Measurements from ENCODE around the gene HECTD1.
"Not testable (repeated sequence)": the region's sequence is repeated elsewhere in the genome, so short reads cannot be mapped to it uniquely, and the experiment has no call there.

HECTD1 gene

DNA sequence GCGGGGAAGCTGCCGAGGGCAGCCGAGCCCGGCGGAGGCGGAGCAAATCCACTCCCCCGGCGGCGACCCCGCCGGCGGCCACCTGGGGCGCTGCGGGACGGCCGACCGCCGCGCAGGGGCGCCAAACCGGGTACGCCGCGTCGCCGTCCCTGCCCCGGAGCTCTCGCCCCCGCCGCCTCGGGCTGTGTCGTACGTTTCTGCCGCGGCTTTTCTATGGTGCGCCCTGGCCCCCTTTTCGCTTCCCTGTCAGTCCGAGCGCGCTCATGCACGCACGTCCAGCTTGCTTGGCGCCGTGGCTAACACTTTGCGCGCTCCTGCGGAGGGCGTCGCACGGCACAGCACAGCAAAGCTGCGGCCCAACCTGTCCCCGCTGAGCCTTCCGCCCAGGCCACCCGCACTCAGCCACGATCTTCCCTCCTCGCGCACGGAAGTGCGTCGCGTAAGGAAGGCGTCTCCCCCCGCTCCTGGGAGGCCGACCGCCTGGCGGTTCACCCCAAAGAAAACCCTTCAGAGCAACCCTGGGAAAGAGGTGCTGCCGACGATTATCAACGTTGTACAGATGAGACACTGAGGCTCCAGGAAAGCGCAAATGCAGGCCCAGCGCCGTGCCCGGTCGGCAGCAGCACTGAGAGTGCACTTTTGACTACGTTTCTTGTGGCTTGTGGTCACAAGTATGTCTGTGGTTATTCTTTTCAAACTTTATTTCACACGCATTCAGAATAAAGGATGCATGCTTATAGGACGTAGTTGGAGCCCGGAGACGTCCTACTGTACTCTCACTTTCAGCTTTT, at the start of gene HECTD1:
Gene HECTD1, minus strand, starts transcription at position 39 of the 791 bp plus-strand sequence. CDS start 1,857 bp downstream, outside the sequence.
- peak; percentile 84 for DNase-seq
- in situ Hi-C loops (cut with HindIII; ENCODE audit: low pct_ligation_motif_present, low pct_unique_long_range_greater_than_20kb, low sequenced_read_pairs): no loop called here

DNA sequence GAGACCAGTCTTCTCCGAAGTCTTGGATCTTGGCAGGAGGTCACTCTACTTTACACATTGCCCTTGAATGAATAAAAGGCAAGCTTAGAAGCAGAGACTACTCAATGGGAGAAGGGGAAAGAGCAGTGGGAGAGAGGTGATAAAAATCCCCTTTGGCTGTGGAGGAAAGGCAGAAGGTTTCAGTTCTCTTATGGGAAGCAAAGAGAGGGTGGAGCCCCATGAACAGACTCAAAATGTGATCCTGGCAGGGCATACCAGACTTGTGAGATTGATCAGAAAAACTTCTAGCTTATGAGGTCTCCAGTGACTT, 49.6 kb upstream of the HECTD1 start:
- in situ Hi-C loops (cut with HindIII; ENCODE audit: low pct_ligation_motif_present, low pct_unique_long_range_greater_than_20kb, low sequenced_read_pairs): no loop called here
- no peak for DNase-seq

DNA sequence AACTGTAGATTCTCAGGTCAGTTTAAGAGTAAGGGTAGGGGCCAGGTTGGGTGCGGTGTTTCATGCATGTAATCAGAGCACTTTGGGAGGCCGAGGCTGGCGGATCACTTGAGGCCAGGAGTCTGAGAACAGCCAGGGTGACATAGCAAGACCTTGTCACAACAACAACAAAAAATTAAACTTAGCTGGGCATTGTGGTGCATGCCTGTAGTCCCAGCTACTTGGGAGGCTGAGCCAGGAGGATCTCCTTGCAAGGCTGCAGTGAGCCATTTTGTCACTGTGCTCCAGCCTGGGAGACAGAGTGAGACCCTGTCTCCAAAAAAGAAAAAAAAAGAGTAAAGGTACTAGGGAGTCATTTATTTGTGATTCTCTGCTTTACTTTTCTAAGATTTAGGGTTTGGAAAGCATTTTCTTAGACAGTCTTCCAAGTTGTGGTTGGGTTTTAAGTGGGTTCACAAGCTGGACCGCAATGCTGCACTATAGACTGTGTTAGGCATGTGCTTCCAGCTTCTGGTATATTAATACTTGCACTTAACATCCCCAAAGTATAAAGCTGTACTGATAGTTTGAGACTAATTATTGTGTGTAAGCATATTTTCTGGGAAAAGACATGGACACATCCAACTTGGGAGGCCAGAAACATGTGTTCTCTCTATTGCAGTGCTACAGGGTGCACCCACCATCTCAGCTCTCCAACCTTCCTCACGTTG, 49.1 kb upstream of the HECTD1 start:
- in situ Hi-C loops (cut with HindIII; ENCODE audit: low pct_ligation_motif_present, low pct_unique_long_range_greater_than_20kb, low sequenced_read_pairs): no loop called here
- no peak for DNase-seq

DNA sequence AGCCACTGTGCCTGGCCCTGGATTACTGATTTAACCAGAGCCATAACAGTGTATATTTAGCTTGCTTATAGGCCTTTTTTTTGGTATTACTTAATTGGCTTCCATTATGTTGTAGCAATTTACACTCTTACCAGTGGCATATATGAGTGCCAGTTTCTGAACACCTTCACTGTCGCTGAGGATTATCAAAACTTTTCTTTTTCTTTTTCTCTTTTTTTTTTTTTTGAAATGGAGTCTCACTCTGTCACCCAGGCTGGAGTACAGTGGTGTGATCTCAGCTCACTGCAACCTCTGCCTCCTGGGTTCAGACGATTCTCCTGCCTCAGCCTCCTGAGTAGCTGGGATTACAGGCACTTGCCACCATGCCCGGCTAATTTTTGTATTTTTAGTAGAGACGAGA, 48.3 kb upstream of the HECTD1 start:
- in situ Hi-C loops (cut with HindIII; ENCODE audit: low pct_ligation_motif_present, low pct_unique_long_range_greater_than_20kb, low sequenced_read_pairs); DNase-seq: not testable (repeated sequence)

DNA sequence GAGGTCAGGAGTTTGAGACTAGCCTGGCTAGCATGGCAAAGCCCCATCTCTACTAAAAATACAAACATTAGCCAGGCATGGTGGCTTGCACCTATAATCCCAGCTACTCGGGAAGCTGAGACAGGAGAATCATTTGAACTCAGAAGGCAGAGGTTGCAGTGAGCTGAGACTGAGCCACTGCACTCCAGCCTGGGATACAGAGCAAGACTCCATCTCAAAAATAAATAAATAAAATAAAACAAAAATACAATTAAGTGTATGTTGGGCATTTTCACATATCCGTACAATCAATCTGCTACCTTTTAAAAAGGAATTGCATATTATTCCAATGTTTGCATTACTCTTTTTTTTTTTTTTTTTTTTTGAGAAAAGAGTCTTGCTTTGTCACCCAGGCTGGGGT, 47.7 kb upstream of the HECTD1 start:
- in situ Hi-C loops (cut with HindIII; ENCODE audit: low pct_ligation_motif_present, low pct_unique_long_range_greater_than_20kb, low sequenced_read_pairs): no loop called here
- DNase-seq: no peak

DNA sequence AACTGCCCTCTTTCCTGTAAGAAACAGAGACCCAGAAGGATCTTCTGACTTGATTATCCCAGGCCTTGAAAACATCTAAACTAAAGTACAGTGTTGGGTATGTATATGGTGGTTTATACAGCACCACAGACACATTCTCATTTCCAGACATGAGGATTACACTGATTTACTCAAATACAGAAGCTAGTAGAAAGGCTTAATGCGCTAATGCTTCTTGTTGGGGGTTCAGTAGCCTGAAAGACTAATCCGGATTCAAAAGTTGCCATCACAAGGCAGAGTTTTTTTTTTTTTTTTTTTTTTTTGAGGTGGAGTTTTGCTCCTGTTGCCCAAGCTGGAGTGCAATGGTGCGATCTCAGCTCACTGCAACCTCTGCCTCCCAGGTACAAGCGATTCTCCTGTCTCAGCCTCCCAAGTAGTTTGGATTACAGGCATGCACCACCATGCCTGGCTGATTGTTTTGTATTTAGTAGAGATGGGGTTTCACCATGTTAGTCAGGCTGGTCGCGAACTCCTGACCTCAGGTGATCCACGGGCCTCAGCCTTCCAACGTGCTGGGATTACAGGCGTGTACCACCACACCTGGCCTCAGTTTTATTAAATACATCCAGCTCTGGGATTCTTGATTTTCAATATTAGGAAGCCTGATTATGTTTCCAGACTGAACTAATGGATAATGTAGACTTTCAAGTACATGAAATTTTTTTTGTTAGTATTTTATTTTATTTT, 46.3 kb upstream of the HECTD1 start:
- no peak for DNase-seq
- in situ Hi-C loops (cut with HindIII; ENCODE audit: low pct_ligation_motif_present, low pct_unique_long_range_greater_than_20kb, low sequenced_read_pairs): no loop called here

DNA sequence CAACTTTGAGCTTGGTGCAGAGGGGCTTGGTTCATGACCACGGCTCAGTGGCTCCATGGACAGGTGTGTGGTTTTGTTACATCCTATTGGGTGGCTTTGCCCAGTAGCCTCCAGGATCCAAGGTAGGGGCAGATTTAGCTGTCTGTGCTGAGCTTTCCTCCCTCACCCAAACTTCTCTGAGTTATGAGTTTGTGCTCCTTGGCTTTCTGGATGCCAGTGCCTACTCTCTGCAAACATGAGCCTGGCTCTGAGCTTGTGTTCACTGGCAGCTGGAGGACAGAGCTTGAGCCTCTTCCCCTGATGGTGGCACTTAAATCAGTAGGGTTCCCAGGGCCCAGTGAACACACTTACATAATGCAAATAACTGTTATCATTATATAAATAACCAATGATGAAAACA, 45.3 kb upstream of the HECTD1 start:
- in situ Hi-C loops (cut with HindIII; ENCODE audit: low pct_ligation_motif_present, low pct_unique_long_range_greater_than_20kb, low sequenced_read_pairs): no loop called here
- DNase-seq: no peak

DNA sequence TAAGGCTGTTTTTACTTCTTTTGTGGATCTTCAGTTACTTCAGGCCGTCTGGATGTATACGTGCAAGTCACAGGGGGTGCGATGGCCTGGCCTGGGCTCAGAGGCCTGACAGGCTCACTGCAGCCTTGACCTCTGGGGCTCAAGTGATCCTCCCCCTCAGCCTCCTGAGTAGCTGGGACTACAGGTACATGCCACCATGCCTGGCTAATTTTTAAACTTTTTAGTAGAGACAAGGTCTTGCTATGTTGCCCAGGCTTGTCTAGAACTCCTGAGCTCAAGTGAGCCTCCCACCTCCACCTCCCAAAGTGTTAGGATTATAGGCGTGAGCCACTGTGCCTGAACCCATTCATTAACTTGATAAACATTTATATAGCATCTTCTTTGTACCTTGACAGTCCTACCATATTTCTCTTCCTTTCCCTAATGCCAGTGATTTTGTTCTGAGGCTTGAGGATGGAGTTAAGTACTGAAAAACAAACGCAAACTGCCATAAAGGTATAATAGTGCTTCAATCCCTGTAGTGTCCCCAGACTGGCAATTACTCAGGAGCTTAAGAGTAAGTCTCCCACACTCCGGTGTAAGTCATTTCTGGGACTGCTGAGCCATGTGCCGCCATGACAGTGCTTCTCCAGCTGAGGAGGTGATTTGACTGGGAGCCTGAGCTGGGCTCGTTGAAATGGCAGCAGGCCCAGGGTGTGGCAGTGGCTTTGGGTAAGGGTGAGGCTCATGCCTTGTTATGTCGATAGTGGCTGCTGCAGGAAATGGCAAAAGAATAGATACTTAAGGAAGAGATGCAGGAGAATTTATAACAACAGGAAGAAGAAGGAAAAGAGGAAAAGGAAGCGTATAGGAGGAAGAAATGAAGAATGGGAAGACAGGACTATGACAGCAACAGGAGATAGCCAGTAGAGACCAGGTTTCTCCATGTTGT, 43.7 kb upstream of the HECTD1 start:
- DNase-seq: no peak
- in situ Hi-C loops (cut with HindIII; ENCODE audit: low pct_ligation_motif_present, low pct_unique_long_range_greater_than_20kb, low sequenced_read_pairs): no loop called here

DNA sequence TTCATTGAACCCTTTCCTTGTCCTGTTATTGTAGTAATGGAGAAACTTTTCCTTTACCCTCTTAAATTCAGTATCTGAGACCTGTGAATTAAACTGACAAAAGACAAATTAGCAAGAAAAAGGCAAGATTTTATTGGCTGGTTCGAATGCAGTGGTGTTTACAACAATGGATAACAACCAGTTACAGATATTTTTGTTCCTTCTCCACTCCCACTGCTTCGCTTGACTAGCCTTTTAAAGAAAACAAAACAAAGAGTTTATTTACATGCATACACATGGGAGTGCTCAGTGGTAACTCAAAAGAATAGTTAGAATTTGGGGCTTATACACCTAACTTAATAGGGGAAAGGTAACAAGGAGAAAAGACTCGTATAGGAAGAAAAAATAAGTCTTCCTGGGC, 37.0 kb upstream of the HECTD1 start:
- in situ Hi-C loops (cut with HindIII; ENCODE audit: low pct_ligation_motif_present, low pct_unique_long_range_greater_than_20kb, low sequenced_read_pairs): no loop called here
- no peak for DNase-seq

DNA sequence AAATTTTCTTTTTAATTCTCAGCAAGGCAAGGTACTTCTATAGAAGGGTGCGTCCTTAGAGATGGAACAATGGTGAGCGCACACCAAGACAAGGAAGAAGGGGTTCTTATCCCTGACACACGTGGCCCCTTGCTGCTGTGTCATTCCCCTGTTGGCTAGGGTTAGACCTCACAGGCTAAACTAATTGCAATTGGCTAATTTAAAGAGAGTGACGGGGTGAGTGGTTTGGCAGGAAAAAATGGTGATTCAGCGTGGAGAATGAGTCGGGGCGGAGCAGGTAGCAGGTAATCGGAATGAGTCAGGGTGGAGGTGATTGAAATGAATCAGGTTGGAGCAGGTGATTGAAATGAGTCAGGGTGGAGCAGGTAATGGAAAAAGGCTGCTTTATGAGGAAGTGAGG, 36.3 kb upstream of the HECTD1 start:
- no peak for DNase-seq
- in situ Hi-C loops (cut with HindIII; ENCODE audit: low pct_ligation_motif_present, low pct_unique_long_range_greater_than_20kb, low sequenced_read_pairs): no loop called here

DNA sequence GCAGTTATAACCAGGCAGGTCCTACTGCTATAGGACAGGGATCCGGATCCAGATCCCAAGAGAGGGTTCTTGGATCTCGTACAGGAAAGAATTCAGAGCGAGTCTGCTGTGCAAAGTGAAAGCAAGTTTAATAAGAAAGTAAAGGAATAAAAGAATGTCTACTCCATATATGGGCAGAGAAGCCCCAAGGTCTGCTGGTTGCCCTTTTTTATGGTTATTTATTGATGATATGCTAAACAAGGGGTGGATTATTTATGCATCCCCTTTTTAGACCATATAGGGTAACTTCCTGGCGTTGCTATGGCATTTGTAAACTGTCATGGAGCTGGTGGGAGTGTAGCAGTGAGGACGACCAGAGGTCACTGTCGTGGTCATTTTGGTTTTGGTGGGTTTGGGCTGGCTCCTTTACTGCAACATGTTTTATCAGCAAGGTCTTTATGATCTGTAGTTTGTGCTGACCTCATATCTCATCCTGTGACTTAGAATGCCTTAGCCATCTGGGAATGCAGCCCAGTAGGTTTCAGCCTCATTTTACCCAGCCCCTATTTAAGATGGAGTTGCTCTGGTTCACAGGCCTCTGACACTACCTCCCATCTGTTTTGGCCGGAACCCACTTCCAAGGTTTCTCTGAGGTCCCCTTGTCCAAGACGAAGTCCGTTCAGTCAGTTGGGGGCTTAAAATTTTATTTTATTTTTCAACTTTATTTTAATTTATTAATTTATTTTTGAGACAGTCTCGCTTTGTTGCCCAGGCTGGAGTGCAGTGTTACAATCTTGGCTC, 34.8 kb upstream of the HECTD1 start:
- in situ Hi-C loops (cut with HindIII; ENCODE audit: low pct_ligation_motif_present, low pct_unique_long_range_greater_than_20kb, low sequenced_read_pairs); DNase-seq: not testable (repeated sequence)

DNA sequence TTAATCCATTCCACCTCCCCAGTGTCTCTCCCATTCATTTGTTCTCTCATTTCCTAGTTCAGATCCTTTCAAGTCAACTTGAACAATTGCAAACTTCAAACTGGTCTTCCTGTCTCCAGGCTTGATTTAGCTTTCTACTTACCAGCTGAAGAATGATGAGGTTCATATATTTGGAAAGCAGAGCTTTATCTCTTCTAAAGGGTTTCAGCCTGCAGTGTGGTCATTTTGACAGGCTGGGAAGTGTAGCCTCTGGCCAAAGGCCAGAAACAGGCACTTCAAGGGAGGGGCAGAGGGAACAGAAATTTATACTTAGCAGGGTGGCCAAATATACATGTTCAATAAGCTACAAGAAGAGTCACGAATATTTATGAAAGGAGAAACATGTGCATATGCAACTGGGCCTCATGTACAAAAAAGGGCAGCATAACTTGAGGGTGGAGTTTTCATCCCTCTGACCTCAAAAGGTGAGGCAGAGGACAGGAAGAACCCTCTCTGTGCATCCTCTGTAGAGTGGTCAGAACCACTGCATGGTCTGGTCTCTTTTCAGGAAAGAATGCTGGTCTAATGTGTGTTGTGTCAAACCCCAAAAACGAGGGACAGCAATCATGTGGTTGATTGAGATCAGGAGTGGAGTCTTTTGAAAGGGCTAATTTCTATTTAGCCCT, 34.0 kb upstream of the HECTD1 start:
- no peak for DNase-seq
- in situ Hi-C loops (cut with HindIII; ENCODE audit: low pct_ligation_motif_present, low pct_unique_long_range_greater_than_20kb, low sequenced_read_pairs): no loop called here

DNA sequence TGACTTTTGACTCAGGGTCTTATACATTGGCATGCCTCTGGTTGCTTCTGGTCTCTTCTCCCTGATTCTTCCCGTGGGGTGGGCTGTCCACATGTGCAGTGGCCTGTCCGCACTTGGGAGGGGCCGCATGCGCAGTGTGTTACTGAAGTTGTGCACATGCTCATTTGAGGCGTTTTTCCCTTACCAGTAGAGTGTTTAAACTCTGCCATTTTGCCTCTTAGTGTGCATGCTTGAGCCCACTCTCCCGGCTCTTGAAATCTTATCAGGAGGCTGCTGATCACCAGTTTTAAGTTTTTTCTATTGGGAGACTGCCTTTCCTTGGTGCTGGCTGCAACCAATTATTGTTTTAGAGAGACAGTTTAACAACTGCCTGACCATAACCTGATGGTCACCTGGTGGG, 32.1 kb upstream of the HECTD1 start:
- in situ Hi-C loops (cut with HindIII; ENCODE audit: low pct_ligation_motif_present, low pct_unique_long_range_greater_than_20kb, low sequenced_read_pairs): no loop called here
- DNase-seq: no peak

DNA sequence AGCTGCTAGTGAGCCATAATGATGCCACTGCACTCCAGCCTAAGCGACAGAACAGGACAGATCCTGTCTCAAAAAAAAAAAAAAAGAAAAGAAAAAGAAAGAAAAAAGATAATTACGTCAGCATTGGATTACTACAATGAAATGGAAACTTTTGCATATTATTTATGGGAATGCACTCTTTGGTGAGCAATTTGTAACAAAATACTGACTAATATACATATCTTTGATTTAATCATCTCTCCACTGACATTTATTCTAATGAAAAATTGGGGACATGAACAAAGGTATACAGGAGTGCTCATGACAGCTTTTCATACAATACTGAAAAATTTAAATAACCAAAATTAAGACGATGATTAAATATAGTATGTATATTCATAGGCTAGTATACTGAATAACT, 27.9 kb upstream of the HECTD1 start:
- no peak for DNase-seq
- in situ Hi-C loops (cut with HindIII; ENCODE audit: low pct_ligation_motif_present, low pct_unique_long_range_greater_than_20kb, low sequenced_read_pairs): no loop called here

DNA sequence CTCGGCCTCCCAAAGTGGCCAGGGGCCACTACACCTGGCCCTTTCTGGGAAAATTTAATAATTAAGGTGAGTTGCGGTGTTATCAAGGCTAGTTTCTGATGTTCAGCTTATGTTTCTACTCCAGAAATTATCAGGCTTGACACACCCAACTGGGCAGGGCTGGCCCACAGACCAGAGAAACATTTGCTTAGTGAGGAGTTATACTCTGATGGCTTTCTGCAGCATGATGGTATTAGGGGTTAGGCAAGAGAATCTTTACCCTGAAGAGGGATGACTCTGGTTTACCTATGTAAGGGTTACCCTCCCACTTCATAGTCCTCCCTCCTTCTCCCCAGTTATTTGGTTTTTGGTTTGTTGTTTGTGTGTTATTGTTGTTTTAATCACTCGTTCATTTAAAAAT, 24.5 kb upstream of the HECTD1 start:
- DNase-seq: no peak
- in situ Hi-C loops (cut with HindIII; ENCODE audit: low pct_ligation_motif_present, low pct_unique_long_range_greater_than_20kb, low sequenced_read_pairs): no loop called here

DNA sequence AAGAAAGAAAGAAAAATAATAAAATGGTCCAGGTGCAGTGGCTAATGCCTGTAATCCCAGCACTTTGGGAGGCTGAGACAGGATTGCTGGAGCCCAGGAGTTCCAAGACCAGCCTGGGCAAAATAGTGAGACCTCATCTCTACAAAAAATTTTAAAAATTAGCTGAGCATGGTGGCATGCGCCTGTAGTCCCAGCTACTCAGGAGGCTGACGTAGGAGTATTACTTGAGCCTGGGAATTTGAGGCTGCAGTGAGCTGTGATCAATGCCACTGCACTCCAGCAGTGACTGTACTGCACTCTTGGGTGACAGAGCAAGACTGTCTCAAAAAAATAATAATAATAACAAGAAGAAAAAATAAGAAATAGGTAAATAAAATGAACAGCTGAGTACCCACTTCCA, 23.7 kb upstream of the HECTD1 start:
- in situ Hi-C loops (cut with HindIII; ENCODE audit: low pct_ligation_motif_present, low pct_unique_long_range_greater_than_20kb, low sequenced_read_pairs); DNase-seq: not testable (repeated sequence)

DNA sequence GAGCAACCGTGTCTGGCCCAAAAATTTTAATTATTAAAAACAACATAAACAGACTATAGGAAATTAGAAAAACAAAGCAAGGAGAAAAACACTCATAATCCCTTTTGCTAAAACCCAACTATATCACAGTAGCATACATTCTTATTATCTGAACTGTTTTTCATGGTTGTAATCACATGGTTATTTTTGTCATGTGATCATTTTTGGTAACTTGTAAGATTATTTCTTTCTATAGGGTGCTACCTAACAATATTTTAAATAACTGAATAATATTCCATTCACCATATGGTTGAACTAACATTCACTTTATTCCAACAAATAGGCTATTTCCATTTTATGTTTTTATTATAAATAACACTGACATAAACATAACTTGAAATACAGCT, 23.0 kb upstream of the HECTD1 start:
- no peak for DNase-seq
- in situ Hi-C loops (cut with HindIII; ENCODE audit: low pct_ligation_motif_present, low pct_unique_long_range_greater_than_20kb, low sequenced_read_pairs): no loop called here
